ENCODE data around the gene ZSWIM9.

GRCh38 chr19:48183356-48183755 is 12.9 kb downstream of the ZSWIM9 start:
- TF ChIP-seq CTCF (conservative IDR thresholded peaks at IDR 0.05 in 1 of 2, IDR thresholded peaks at IDR 0.05 in 1 of 2; ENCODE audit: extremely low read depth in 1 of 2, insufficient read depth in 1 of 2, low read depth in 1 of 2, low read length in 2 of 2) (no peak), EZH2 (IDR thresholded peaks at IDR 0.05; ENCODE audit: borderline replicate concordance, low read length) (no peak)
